Measurements from ENCODE around the gene NUDT13. TPM values are rescaled to one million over a fixed set of nuclear protein-coding genes. Genes with fewer than 3 reads are reported as not detected.
"Not testable (repeated sequence)": the region's sequence is repeated elsewhere in the genome, so short reads cannot be mapped to it uniquely, and the experiment has no call there.

The NUDT13 gene
- polyA plus RNA-seq, 1 donor, result 4.8 TPM

GRCh38 chr10:73131913-73132686, 21.8 kb downstream of the NUDT13 start:
- peaks cover 49% of the 10 kb centered on the region for H3K36me3 ChIP-seq (ENCODE audit: control insufficient read depth, insufficient read depth, low read length)
- H3K27ac ChIP-seq (ENCODE audit: low read length), result peak overlapping the region; percentile 6
- no peak overlapping the region for H3K4me3 ChIP-seq (ENCODE audit: low read length)
- no peaks in the 10 kb centered on the region for H3K27me3 ChIP-seq (ENCODE audit: control insufficient read depth, insufficient read depth, low read length)
- no CpG with 5 or more reads among the region's 2 CpGs for WGBS (ENCODE audit: insufficient coverage, low lambda C conversion rate)
- H3K9me3 ChIP-seq (ENCODE audit: control insufficient read depth, low read depth, low read length), result no peaks in the 10 kb centered on the region
- H3K4me1 ChIP-seq (ENCODE audit: control insufficient read depth, insufficient read depth, low read length), result no peaks in the 10 kb centered on the region
- peak; percentile 8 to 43 for DNase-seq

- Histone ChIP-seq H3K36me3 (ENCODE audit: control insufficient read depth, insufficient read depth, low read length) (peaks cover 62% of the 10 kb centered on the region), H3K4me1 (ENCODE audit: control insufficient read depth, insufficient read depth, low read length) (no peaks in the 10 kb centered on the region), H3K27ac (ENCODE audit: low read length) (no peak overlapping the region), H3K9me3 (ENCODE audit: control insufficient read depth, low read depth, low read length) (no peaks in the 10 kb centered on the region), H3K4me3 (ENCODE audit: low read length) (no peak overlapping the region), H3K27me3 (ENCODE audit: control insufficient read depth, insufficient read depth, low read length) (no peaks in the 10 kb centered on the region)
- WGBS (ENCODE audit: insufficient coverage, low lambda C conversion rate), result 88% methylated on average over 2 of the region's 3 CpGs
- no peak for DNase-seq
Observed at GRCh38 chr10:73134727-73135126, 24.5 kb downstream of the NUDT13 start.

- Histone ChIP-seq H3K27ac (ENCODE audit: low read length) (peak overlapping the region; percentile 71), H3K4me1 (ENCODE audit: control insufficient read depth, insufficient read depth, low read length) (no peaks in the 10 kb centered on the region), H3K4me3 (ENCODE audit: low read length) (no peak overlapping the region), H3K27me3 (ENCODE audit: control insufficient read depth, insufficient read depth, low read length) (no peaks in the 10 kb centered on the region), H3K36me3 (ENCODE audit: control insufficient read depth, insufficient read depth, low read length) (peaks cover 67% of the 10 kb centered on the region), H3K9me3 (ENCODE audit: control insufficient read depth, low read depth, low read length) (no peaks in the 10 kb centered on the region)
- WGBS (ENCODE audit: insufficient coverage, low lambda C conversion rate), result no CpG with 5 or more reads among the region's 2 CpGs
- peak; percentile 77 to 87 for DNase-seq
Observed at GRCh38 chr10:73136627-73137026, 26.4 kb downstream of the NUDT13 start.

- H3K9me3 ChIP-seq (ENCODE audit: control insufficient read depth, low read depth, low read length), result no peaks in the 10 kb centered on the region
- no peak overlapping the region for H3K27ac ChIP-seq (ENCODE audit: low read length)
- H3K27me3 ChIP-seq (ENCODE audit: control insufficient read depth, insufficient read depth, low read length), result no peaks in the 10 kb centered on the region
- no peaks in the 10 kb centered on the region for H3K4me1 ChIP-seq (ENCODE audit: control insufficient read depth, insufficient read depth, low read length)
- no peak for DNase-seq
- WGBS (ENCODE audit: insufficient coverage, low lambda C conversion rate), result no CpG with 5 or more reads among the region's 2 CpGs
- no peak overlapping the region for H3K4me3 ChIP-seq (ENCODE audit: low read length)
- peaks cover 62% of the 10 kb centered on the region for H3K36me3 ChIP-seq (ENCODE audit: control insufficient read depth, insufficient read depth, low read length)
Observed at GRCh38 chr10:73139251-73139650, 29.0 kb downstream of the NUDT13 start.

DNA sequence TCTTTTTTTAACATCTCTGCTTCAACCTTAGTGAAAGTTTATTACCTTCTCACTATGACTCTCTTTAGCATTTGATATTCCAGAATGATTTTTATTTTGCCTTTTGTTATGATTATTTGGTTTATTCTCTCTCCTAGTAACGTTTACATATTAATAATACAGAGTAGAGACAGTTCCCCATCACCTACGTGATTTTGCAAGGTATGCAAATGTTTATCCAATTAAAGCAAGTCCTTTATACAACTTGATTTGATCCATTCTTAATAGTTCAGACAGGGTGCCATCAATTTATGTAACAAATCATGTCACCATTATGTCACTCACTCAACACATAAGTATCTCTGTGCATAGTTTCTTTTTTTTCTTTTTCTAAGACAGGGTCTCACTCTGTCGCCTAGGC, 31.3 kb downstream of the NUDT13 start:
- H3K27me3 ChIP-seq (ENCODE audit: control insufficient read depth, insufficient read depth, low read length), result no peaks in the 10 kb centered on the region
- H3K36me3 ChIP-seq (ENCODE audit: control insufficient read depth, insufficient read depth, low read length), result peaks cover 67% of the 10 kb centered on the region
- H3K9me3 ChIP-seq (ENCODE audit: control insufficient read depth, low read depth, low read length), result no peaks in the 10 kb centered on the region
- no peaks in the 10 kb centered on the region for H3K4me1 ChIP-seq (ENCODE audit: control insufficient read depth, insufficient read depth, low read length)
- H3K4me3 ChIP-seq (ENCODE audit: low read length), result no peak overlapping the region
- no peak for DNase-seq
- 67% methylated on average over 1 of the region's 3 CpGs for WGBS (ENCODE audit: insufficient coverage, low lambda C conversion rate)
- H3K27ac ChIP-seq (ENCODE audit: low read length), result no peak overlapping the region

DNA sequence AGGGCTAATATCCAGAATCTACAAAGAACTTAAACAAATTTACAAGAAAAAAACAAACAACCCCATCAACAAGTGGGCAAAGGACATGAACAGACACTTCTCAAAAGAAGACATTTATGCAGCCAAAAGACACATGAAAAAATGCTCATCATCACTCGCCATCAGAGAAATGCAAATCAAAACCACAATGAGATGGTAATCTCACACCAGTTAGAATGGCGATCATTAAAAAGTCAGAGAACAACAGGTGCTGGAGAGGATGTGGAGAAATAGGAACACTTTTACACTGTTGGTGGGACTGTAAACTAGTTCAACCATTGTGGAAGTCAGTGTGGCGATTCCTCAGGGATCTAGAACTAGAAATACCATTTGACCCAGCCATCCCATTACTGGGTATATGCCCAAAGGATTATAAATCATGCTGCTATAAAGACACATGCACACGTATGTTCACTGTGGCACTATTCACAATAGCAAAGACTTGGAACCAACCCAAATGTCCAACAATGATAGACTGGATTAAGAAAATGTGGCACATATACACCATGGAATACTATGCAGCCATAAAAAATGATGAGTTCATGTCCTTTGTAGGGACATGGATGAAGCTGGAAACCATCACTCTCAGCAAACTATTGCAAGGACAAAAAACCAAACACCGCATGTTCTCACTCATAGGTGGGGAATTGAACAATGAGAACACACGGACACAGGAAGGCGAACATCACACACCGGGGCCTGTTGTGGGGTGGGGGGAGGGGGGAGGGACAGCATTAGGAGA, 40.6 kb downstream of the NUDT13 start:
- H3K4me1 ChIP-seq (ENCODE audit: control insufficient read depth, insufficient read depth, low read length); DNase-seq; H3K27me3 ChIP-seq (ENCODE audit: control insufficient read depth, insufficient read depth, low read length); H3K27ac ChIP-seq (ENCODE audit: low read length); H3K4me3 ChIP-seq (ENCODE audit: low read length); H3K9me3 ChIP-seq (ENCODE audit: control insufficient read depth, low read depth, low read length): not testable (repeated sequence)
- WGBS (ENCODE audit: insufficient coverage, low lambda C conversion rate), result no CpG with 5 or more reads among the region's 8 CpGs
- H3K36me3 ChIP-seq (ENCODE audit: control insufficient read depth, insufficient read depth, low read length), result peaks cover 33% of the 10 kb centered on the region

- Histone ChIP-seq H3K36me3 (ENCODE audit: control insufficient read depth, insufficient read depth, low read length) (peaks cover 28% of the 10 kb centered on the region), H3K9me3 (ENCODE audit: control insufficient read depth, low read depth, low read length) (no peaks in the 10 kb centered on the region), H3K4me3 (ENCODE audit: low read length) (no peak overlapping the region), H3K4me1 (ENCODE audit: control insufficient read depth, insufficient read depth, low read length) (no peaks in the 10 kb centered on the region), H3K27me3 (ENCODE audit: control insufficient read depth, insufficient read depth, low read length) (no peaks in the 10 kb centered on the region), H3K27ac (ENCODE audit: low read length) (no peak overlapping the region)
- no peak for DNase-seq
- WGBS (ENCODE audit: insufficient coverage, low lambda C conversion rate), result no CpG with 5 or more reads among the region's 3 CpGs
Observed at GRCh38 chr10:73152009-73152408, 41.8 kb downstream of the NUDT13 start.

- no peak overlapping the region for H3K27ac ChIP-seq (ENCODE audit: low read length)
- H3K4me3 ChIP-seq (ENCODE audit: low read length), result no peak overlapping the region
- H3K36me3 ChIP-seq (ENCODE audit: control insufficient read depth, insufficient read depth, low read length), result peaks cover 34% of the 10 kb centered on the region
- WGBS (ENCODE audit: insufficient coverage, low lambda C conversion rate), result no CpG with 5 or more reads among the region's 3 CpGs
- no peak for DNase-seq
- H3K27me3 ChIP-seq (ENCODE audit: control insufficient read depth, insufficient read depth, low read length), result no peaks in the 10 kb centered on the region
- no peaks in the 10 kb centered on the region for H3K9me3 ChIP-seq (ENCODE audit: control insufficient read depth, low read depth, low read length)
- H3K4me1 ChIP-seq (ENCODE audit: control insufficient read depth, insufficient read depth, low read length), result no peaks in the 10 kb centered on the region
Observed at GRCh38 chr10:73156054-73156453, 45.8 kb downstream of the NUDT13 start.

GRCh38 chr10:73159038-73159648, 48.9 kb downstream of the NUDT13 start:
- Histone ChIP-seq H3K27me3 (ENCODE audit: control insufficient read depth, insufficient read depth, low read length) (no peaks in the 10 kb centered on the region), H3K4me1 (ENCODE audit: control insufficient read depth, insufficient read depth, low read length) (no peaks in the 10 kb centered on the region), H3K9me3 (ENCODE audit: control insufficient read depth, low read depth, low read length) (no peaks in the 10 kb centered on the region), H3K4me3 (ENCODE audit: low read length) (no peak overlapping the region), H3K36me3 (ENCODE audit: control insufficient read depth, insufficient read depth, low read length) (peaks cover 35% of the 10 kb centered on the region), H3K27ac (ENCODE audit: low read length) (no peak overlapping the region)
- DNase-seq, result peak; percentile 29 to 30
- WGBS (ENCODE audit: insufficient coverage, low lambda C conversion rate), result 20% methylated on average over 1 of the region's 5 CpGs

GRCh38 chr10:73161079-73161478, 50.8 kb downstream of the NUDT13 start:
- no peaks in the 10 kb centered on the region for H3K4me1 ChIP-seq (ENCODE audit: control insufficient read depth, insufficient read depth, low read length)
- 100% methylated on average over 1 of the region's 1 CpG for WGBS (ENCODE audit: insufficient coverage, low lambda C conversion rate)
- H3K27me3 ChIP-seq (ENCODE audit: control insufficient read depth, insufficient read depth, low read length), result no peaks in the 10 kb centered on the region
- no peak for DNase-seq
- peaks cover 33% of the 10 kb centered on the region for H3K36me3 ChIP-seq (ENCODE audit: control insufficient read depth, insufficient read depth, low read length)
- no peaks in the 10 kb centered on the region for H3K9me3 ChIP-seq (ENCODE audit: control insufficient read depth, low read depth, low read length)
- H3K4me3 ChIP-seq (ENCODE audit: low read length), result no peak overlapping the region
- no peak overlapping the region for H3K27ac ChIP-seq (ENCODE audit: low read length)
